ENCODE results near the gene MOCOS. TPM values are rescaled to one million over a fixed set of nuclear protein-coding genes. Genes with fewer than 3 reads are reported as not detected.

MOCOS gene
- total RNA-seq, 3 donors from 2014 or later: 5.2 to 9.7 (median 9.1) TPM

- no peaks in the 10 kb centered on the region for H3K27me3 ChIP-seq
- DNase-seq (ENCODE audit: low spot score in 2 of 2): no peak
- TF ChIP-seq POLR2A (IDR thresholded peaks at IDR 0.05): no peak
- TF ChIP-seq CTCF (IDR thresholded peaks at IDR 0.05): no peak
- TF ChIP-seq POLR2AphosphoS5 (IDR thresholded peaks at IDR 0.05): no peak
- H3K36me3 ChIP-seq: no peaks in the 10 kb centered on the region
- no peaks in the 10 kb centered on the region for H3K4me1 ChIP-seq
- H3K27ac ChIP-seq: no peak overlapping the region
- no peak overlapping the region for H3K4me3 ChIP-seq
- intact Hi-C loops (cut with DNase I; ENCODE audit: low total_unique reads): no loop called here
- H3K9me3 ChIP-seq: no peaks in the 10 kb centered on the region
Measured at GRCh38 chr18:36255072-36255698, 67.9 kb downstream of the MOCOS start.

GRCh38 chr18:36256094-36256493 is 68.8 kb downstream of the MOCOS start:
- H3K27me3 ChIP-seq: no peaks in the 10 kb centered on the region
- no peak for DNase-seq (ENCODE audit: low spot score in 2 of 2)
- H3K4me1 ChIP-seq: no peaks in the 10 kb centered on the region
- no peaks in the 10 kb centered on the region for H3K36me3 ChIP-seq
- no peaks in the 10 kb centered on the region for H3K9me3 ChIP-seq
- TF ChIP-seq CTCF (IDR thresholded peaks at IDR 0.05) (no peak), POLR2AphosphoS5 (IDR thresholded peaks at IDR 0.05) (no peak), POLR2A (IDR thresholded peaks at IDR 0.05) (no peak)
- intact Hi-C loops (cut with DNase I; ENCODE audit: low total_unique reads): no loop called here
- no peak overlapping the region for H3K27ac ChIP-seq
- no peak overlapping the region for H3K4me3 ChIP-seq

GRCh38 chr18:36262971-36263370 is 75.7 kb downstream of the MOCOS start:
- Histone ChIP-seq H3K4me3 (no peak overlapping the region), H3K9me3 (no peaks in the 10 kb centered on the region), H3K4me1 (no peaks in the 10 kb centered on the region), H3K27ac (no peak overlapping the region), H3K36me3 (no peaks in the 10 kb centered on the region), H3K27me3 (no peaks in the 10 kb centered on the region)
- intact Hi-C loops (cut with DNase I; ENCODE audit: low total_unique reads): no loop called here
- no peak for DNase-seq (ENCODE audit: low spot score in 2 of 2)
- TF ChIP-seq POLR2AphosphoS5 (IDR thresholded peaks at IDR 0.05): no peak
- no peak for TF ChIP-seq CTCF (IDR thresholded peaks at IDR 0.05)
- no peak for TF ChIP-seq POLR2A (IDR thresholded peaks at IDR 0.05)

- H3K4me1 ChIP-seq: no peaks in the 10 kb centered on the region
- no peaks in the 10 kb centered on the region for H3K9me3 ChIP-seq
- no peaks in the 10 kb centered on the region for H3K27me3 ChIP-seq
- intact Hi-C loops (cut with DNase I; ENCODE audit: low total_unique reads): no loop called here
- H3K4me3 ChIP-seq: no peak overlapping the region
- no peaks in the 10 kb centered on the region for H3K36me3 ChIP-seq
- H3K27ac ChIP-seq: no peak overlapping the region
- TF ChIP-seq CTCF (IDR thresholded peaks at IDR 0.05): no peak
- no peak for TF ChIP-seq POLR2A (IDR thresholded peaks at IDR 0.05)
- TF ChIP-seq POLR2AphosphoS5 (IDR thresholded peaks at IDR 0.05): no peak
- DNase-seq (ENCODE audit: low spot score in 2 of 2): no peak
Measured at GRCh38 chr18:36264283-36264682, 77.0 kb downstream of the MOCOS start.

- intact Hi-C loops (cut with DNase I; ENCODE audit: low total_unique reads): no loop called here
- Histone ChIP-seq H3K9me3 (no peaks in the 10 kb centered on the region), H3K27me3 (no peaks in the 10 kb centered on the region), H3K36me3 (no peaks in the 10 kb centered on the region), H3K4me1 (no peaks in the 10 kb centered on the region), H3K4me3 (no peak overlapping the region), H3K27ac (no peak overlapping the region)
- no peak for DNase-seq (ENCODE audit: low spot score in 2 of 2)
- no peak for TF ChIP-seq CTCF (IDR thresholded peaks at IDR 0.05)
- no peak for TF ChIP-seq POLR2AphosphoS5 (IDR thresholded peaks at IDR 0.05)
- TF ChIP-seq POLR2A (IDR thresholded peaks at IDR 0.05): no peak
Measured at GRCh38 chr18:36265015-36265414, 77.7 kb downstream of the MOCOS start.
